Mucosa of gallbladder (tissue), 1 donor: ENCODE results near the gene CCNI. TPM values are rescaled to one million over a fixed set of nuclear protein-coding genes. Genes with fewer than 3 reads are reported as not detected.

ENCODE experiments used
- DNase-seq: peaks from one replicate; pipeline ENCODE4 v3.0.0-alpha.2; 2020; ENCODE audit warnings: low spot score
- total RNA-seq: library from RNA; stranded (reverse); gene quantifications from one replicate; pipeline ENCODE4 v1.2.1, GENCODE V29; 2021
- donor health status: DM: no; HTN: no; CAD: no.

CCNI gene
- total RNA-seq, 1 donor from 2014 or later = 396 TPM

DNA sequence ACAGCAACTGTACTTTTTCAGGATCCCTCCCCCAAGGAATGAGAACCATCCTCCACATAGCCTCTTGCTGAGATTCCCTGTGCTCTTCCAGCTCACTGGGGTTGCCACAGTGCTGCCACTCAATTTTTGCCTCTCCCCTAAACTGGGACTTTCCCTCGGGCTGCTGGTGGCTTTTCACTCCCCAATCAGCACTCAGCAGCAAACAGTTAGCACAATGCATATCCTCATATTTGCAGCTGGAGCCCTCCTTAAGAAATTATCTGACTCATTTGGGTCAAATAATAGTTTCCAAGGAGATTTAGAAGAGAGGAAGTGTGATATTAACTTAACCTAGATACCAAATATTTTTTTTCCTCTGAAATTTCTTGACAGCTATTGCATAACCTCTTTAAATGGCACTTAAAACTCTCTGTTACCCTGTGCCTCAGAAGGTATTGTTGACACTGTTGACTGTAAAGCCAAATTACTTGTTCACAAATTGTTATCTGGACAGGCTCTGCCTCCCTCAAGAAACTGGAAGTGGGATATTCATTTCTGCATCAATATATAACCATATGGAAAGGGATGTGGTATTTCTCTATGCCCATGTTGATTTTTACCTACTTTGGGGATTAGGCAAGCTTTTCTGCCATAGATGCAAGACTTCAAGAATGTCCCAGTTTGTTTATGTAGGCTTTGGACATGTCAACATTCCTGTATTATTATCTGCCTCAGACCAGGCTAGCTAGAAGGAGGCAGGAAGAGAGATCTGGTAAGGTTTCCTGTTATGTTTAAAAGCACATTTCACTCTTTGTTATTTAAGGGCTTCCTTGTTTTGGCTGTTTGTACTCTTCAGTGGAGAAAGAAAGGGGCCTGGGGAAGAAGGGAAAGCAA lies 68.2 kb downstream of the CCNI start:
- DNase-seq = no peak

DNA sequence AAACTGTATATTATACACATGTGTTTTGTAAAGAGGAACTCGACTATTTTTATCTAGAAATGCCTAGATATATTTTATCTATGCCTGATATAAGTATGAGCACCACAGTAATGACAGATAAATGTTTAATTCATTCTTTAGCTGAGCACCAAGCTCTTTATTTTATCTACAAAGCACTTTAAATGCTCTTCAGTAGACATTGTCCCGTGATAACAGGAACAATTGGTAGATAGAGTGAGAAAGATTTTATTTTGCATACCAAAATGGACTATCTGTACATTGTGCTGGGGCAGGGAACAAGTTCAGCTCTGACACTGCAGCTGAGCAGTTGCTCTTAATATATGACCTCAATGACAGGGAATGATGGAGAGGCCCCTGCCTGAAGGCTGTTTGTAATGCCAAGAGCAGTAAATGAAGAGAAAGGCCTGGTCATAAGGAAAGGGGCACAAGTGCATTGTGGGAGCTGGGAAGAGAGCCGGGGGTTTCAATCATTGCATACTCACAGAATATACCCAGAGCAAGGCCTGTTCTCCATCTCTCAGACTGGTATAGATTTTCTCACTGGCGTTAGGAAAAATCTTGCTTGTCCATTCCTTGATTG lies 68.9 kb downstream of the CCNI start:
- DNase-seq = no peak

GRCh38 chr4:77003400-77003799 lies 72.4 kb downstream of the CCNI start:
- no peak for DNase-seq

- DNase-seq = no peak
Measured at GRCh38 chr4:77002321-77003107, 73.3 kb downstream of the CCNI start.

DNA sequence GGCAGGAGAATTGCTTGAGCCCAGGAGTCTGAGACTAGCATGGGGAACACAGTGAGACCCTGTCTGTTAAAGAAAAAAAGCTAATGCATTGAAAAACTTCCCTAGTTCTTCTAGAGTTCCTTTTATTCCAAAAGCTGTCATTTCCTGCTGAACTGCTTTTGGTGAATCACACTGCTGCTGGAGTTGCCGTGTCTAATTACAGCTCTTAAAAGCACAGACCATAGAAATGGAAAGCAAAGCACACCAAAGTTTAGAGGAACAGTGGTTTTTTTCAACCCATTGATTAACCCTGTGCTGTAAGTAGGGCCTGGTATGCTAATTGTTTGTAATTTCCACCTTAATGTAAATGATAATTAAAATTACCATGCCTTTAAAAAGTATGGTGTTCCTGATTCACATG lies 73.9 kb downstream of the CCNI start:
- no peak for DNase-seq

- no peak for DNase-seq
Measured at GRCh38 chr4:76998251-76998901, 77.4 kb downstream of the CCNI start.

- DNase-seq = no peak
Measured at GRCh38 chr4:76997532-76997931, 78.3 kb downstream of the CCNI start.

Other genes starting within 250 kb of the CCNI start
- gene SOWAHB, start 177.8 kb downstream of the CCNI start, total RNA-seq = 11.7 TPM
- 64.0 TPM for gene SEPTIN11, start 126.2 kb downstream of the CCNI start, total RNA-seq
- gene CCNG2, start 81.2 kb upstream of the CCNI start, total RNA-seq = 55.3 TPM